ENCODE data around the gene CXCL11. TPM values are rescaled to one million over a fixed set of nuclear protein-coding genes. Genes with fewer than 3 reads are reported as not detected.

Gene CXCL11
- total RNA-seq, 4 donors from 2014 or later = not detected

- Histone ChIP-seq H3K9me3 (no peaks in the 10 kb centered on the region), H3K4me3 (no peak overlapping the region), H3K4me1 (peaks cover 0 to 20% (median 0%) of the 10 kb centered on the region in 4 donors), H3K27me3 (no peaks in the 10 kb centered on the region), H3K36me3 (no peaks in the 10 kb centered on the region), H3K27ac (no peak overlapping the region)
- TF ChIP-seq POLR2A (IDR thresholded peaks at IDR 0.05) (no peak), POLR2AphosphoS5 (IDR thresholded peaks at IDR 0.05) (no peak), CTCF (IDR thresholded peaks at IDR 0.05) (no peak), EP300 (IDR thresholded peaks at IDR 0.05; ENCODE audit: low read depth) (no peak)
- intact Hi-C loops (cut with DNase I; ENCODE audit: low total_unique reads) = no loop called here
- no peak for DNase-seq
- WGBS, 2 donors (ENCODE audit: low coverage in 1 of 2) = 80 to 84% methylated on average over 1 to 3 of the region's 3 CpGs
- in situ Hi-C loops (cut with MboI; ENCODE audit: low pct_ligation_motif_present in 1 of 4, low pct_unique_long_range_greater_than_20kb in 1 of 4, low sequenced_read_pairs in 3 of 4) = no loop called here
Observed at GRCh38 chr4:76017056-76017686, 18.7 kb downstream of the CXCL11 start.

- intact Hi-C loops (cut with DNase I; ENCODE audit: low total_unique reads) = no loop called here
- peak; percentile 35 for DNase-seq
- Histone ChIP-seq H3K4me1 (peaks cover 0 to 28% (median 0%) of the 10 kb centered on the region in 4 donors), H3K27ac (no peak overlapping the region), H3K36me3 (no peaks in the 10 kb centered on the region), H3K9me3 (no peaks in the 10 kb centered on the region), H3K4me3 (no peak overlapping the region), H3K27me3 (no peaks in the 10 kb centered on the region)
- 71% methylated on average over 2 of the region's 2 CpGs; no CpG with 5 or more reads in 1 of the 2 donors for WGBS, 2 donors (ENCODE audit: low coverage in 1 of 2)
- in situ Hi-C loops (cut with MboI; ENCODE audit: low pct_ligation_motif_present in 1 of 4, low pct_unique_long_range_greater_than_20kb in 1 of 4, low sequenced_read_pairs in 3 of 4) = no loop called here
- no peak for TF ChIP-seq CTCF (IDR thresholded peaks at IDR 0.05)
- TF ChIP-seq EP300 (IDR thresholded peaks at IDR 0.05; ENCODE audit: low read depth) = no peak
- TF ChIP-seq POLR2A (IDR thresholded peaks at IDR 0.05) = no peak
- TF ChIP-seq POLR2AphosphoS5 (IDR thresholded peaks at IDR 0.05) = no peak
Observed at GRCh38 chr4:76016393-76016792, 19.5 kb downstream of the CXCL11 start.

GRCh38 chr4:76013540-76013939 lies 22.3 kb downstream of the CXCL11 start:
- H3K4me3 ChIP-seq = no peak overlapping the region
- no peak for DNase-seq
- H3K9me3 ChIP-seq = no peaks in the 10 kb centered on the region
- no peak for TF ChIP-seq POLR2AphosphoS5 (IDR thresholded peaks at IDR 0.05)
- no peak for TF ChIP-seq EP300 (IDR thresholded peaks at IDR 0.05; ENCODE audit: low read depth)
- no peak for TF ChIP-seq POLR2A (IDR thresholded peaks at IDR 0.05)
- TF ChIP-seq CTCF (IDR thresholded peaks at IDR 0.05) = no peak
- 7 to 11% methylated on average over 1 of the region's 1 CpG for WGBS, 2 donors (ENCODE audit: low coverage in 1 of 2)
- no peaks in the 10 kb centered on the region for H3K27me3 ChIP-seq
- H3K27ac ChIP-seq = no peak overlapping the region
- no peaks in the 10 kb centered on the region for H3K36me3 ChIP-seq
- in situ Hi-C loops (cut with MboI; ENCODE audit: low pct_ligation_motif_present in 1 of 4, low pct_unique_long_range_greater_than_20kb in 1 of 4, low sequenced_read_pairs in 3 of 4) = no loop called here
- H3K4me1 ChIP-seq = peaks cover 0 to 29% (median 0%) of the 10 kb centered on the region in 4 donors
- intact Hi-C loops (cut with DNase I; ENCODE audit: low total_unique reads) = no loop called here

GRCh38 chr4:76012388-76012801 lies 23.5 kb downstream of the CXCL11 start:
- intact Hi-C loops (cut with DNase I; ENCODE audit: low total_unique reads) (no loop called here), in situ Hi-C loops (cut with MboI; ENCODE audit: low pct_ligation_motif_present in 1 of 4, low pct_unique_long_range_greater_than_20kb in 1 of 4, low sequenced_read_pairs in 3 of 4) (no loop called here)
- WGBS, 2 donors (ENCODE audit: low coverage in 1 of 2) = 39 to 60% methylated on average over 1 of the region's 1 CpG
- H3K4me1 ChIP-seq = peaks cover 0 to 30% (median 0%) of the 10 kb centered on the region in 4 donors
- TF ChIP-seq EP300 (IDR thresholded peaks at IDR 0.05; ENCODE audit: low read depth) (no peak), CTCF (IDR thresholded peaks at IDR 0.05) (no peak), POLR2AphosphoS5 (IDR thresholded peaks at IDR 0.05) (no peak), POLR2A (IDR thresholded peaks at IDR 0.05) (no peak)
- H3K4me3 ChIP-seq = no peak overlapping the region
- no peaks in the 10 kb centered on the region for H3K36me3 ChIP-seq
- H3K27me3 ChIP-seq = no peaks in the 10 kb centered on the region
- peak overlapping the region; percentile 58 to 71 (median 64) for H3K27ac ChIP-seq
- DNase-seq = no peak
- no peaks in the 10 kb centered on the region for H3K9me3 ChIP-seq

Measured in transverse colon (tissue), 4 donors.